NCI-H2107 treated with DMSO at 0.1 percent for 48 hours (cell line): ENCODE measurements around the gene PALM.
"Not testable (repeated sequence)": the region's sequence is repeated elsewhere in the genome, so short reads cannot be mapped to it uniquely, and the experiment has no call there.

Experiments
- DNase-seq: peaks from one replicate; lab custom pipeline; 2025; ENCODE audit not compliant: unreplicated experiment; lab: John Stamatoyannopoulos, UW

The PALM gene

GRCh38 chr19:729965-730668, 21.4 kb downstream of the PALM start:
- no peak for DNase-seq

- no peak for DNase-seq
Observed at GRCh38 chr19:731000-731399, 22.3 kb downstream of the PALM start.

- no peak for DNase-seq
Observed at GRCh38 chr19:732148-733069, 23.7 kb downstream of the PALM start.

GRCh38 chr19:734716-735115, 26.0 kb downstream of the PALM start:
- no peak for DNase-seq

GRCh38 chr19:736125-736524, 27.4 kb downstream of the PALM start:
- no peak for DNase-seq

GRCh38 chr19:737591-738093, 28.9 kb downstream of the PALM start:
- peak; percentile 1 for DNase-seq

GRCh38 chr19:738509-739128, 29.9 kb downstream of the PALM start:
- no peak for DNase-seq

- no peak for DNase-seq
Observed at GRCh38 chr19:739998-740715, 31.4 kb downstream of the PALM start.

GRCh38 chr19:740816-741505, 32.2 kb downstream of the PALM start:
- DNase-seq = not testable (repeated sequence)

GRCh38 chr19:741506-742131, 32.9 kb downstream of the PALM start:
- DNase-seq = no peak

GRCh38 chr19:742540-743075, 33.9 kb downstream of the PALM start:
- no peak for DNase-seq

GRCh38 chr19:743168-743687, 34.5 kb downstream of the PALM start:
- DNase-seq = peak; percentile 43

GRCh38 chr19:745138-745537, 36.4 kb downstream of the PALM start:
- DNase-seq = not testable (repeated sequence)

- no peak for DNase-seq
Observed at GRCh38 chr19:746208-746819, 37.6 kb downstream of the PALM start.

- no peak for DNase-seq
Observed at GRCh38 chr19:746956-747355, 38.2 kb downstream of the PALM start.

- no peak for DNase-seq
Observed at GRCh38 chr19:747432-748273, 38.9 kb downstream of the PALM start.

GRCh38 chr19:748274-748598, 39.5 kb downstream of the PALM start:
- no peak for DNase-seq

GRCh38 chr19:749811-750210, 41.1 kb downstream of the PALM start:
- DNase-seq = no peak
